ENCODE data around the gene PTPRD. TPM values are rescaled to one million over a fixed set of nuclear protein-coding genes. Genes with fewer than 3 reads are reported as not detected.

PTPRD gene
- total RNA-seq, 1 donor from 2014 or later = 139 TPM

DNA sequence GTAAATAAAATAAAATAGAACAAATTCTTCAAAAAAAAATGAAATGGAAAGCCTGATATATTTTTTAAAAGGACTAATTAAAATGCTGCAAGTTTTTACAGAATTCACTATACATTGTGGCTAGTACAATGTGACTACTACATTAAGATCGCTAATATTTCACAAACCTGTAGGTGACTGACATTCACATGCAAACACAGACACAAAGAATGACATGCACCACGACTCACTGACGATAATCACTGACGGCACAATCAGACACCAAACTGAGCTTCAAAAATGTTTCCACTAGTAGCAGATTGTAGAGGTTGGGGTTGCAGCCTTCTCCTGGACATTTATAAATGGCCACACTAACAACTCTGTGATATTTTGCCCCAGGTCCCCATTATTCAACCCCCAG is 2175.5 kb downstream of the PTPRD start:
- no peak overlapping the region for H3K27ac Mint-ChIP-seq (ENCODE audit: unreplicated experiment)
- peaks cover 14% of the 10 kb centered on the region for H3K4me1 Mint-ChIP-seq
- H3K27me3 Mint-ChIP-seq (ENCODE audit: low read depth) = no peaks in the 10 kb centered on the region
- peaks cover 11% of the 10 kb centered on the region for H3K36me3 Mint-ChIP-seq (ENCODE audit: low read depth)
- no peak overlapping the region for H3K4me3 Mint-ChIP-seq
- no peak for DNase-seq (ENCODE audit: low read depth, low spot score)
- H3K9me3 Mint-ChIP-seq = no peaks in the 10 kb centered on the region
- TF ChIP-seq, protein P1, sequence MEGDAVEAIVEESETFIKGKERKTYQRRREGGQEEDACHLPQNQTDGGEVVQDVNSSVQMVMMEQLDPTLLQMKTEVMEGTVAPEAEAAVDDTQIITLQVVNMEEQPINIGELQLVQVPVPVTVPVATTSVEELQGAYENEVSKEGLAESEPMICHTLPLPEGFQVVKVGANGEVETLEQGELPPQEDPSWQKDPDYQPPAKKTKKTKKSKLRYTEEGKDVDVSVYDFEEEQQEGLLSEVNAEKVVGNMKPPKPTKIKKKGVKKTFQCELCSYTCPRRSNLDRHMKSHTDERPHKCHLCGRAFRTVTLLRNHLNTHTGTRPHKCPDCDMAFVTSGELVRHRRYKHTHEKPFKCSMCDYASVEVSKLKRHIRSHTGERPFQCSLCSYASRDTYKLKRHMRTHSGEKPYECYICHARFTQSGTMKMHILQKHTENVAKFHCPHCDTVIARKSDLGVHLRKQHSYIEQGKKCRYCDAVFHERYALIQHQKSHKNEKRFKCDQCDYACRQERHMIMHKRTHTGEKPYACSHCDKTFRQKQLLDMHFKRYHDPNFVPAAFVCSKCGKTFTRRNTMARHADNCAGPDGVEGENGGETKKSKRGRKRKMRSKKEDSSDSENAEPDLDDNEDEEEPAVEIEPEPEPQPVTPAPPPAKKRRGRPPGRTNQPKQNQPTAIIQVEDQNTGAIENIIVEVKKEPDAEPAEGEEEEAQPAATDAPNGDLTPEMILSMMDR (conservative IDR thresholded peaks at IDR 0.05) = no peak

DNA sequence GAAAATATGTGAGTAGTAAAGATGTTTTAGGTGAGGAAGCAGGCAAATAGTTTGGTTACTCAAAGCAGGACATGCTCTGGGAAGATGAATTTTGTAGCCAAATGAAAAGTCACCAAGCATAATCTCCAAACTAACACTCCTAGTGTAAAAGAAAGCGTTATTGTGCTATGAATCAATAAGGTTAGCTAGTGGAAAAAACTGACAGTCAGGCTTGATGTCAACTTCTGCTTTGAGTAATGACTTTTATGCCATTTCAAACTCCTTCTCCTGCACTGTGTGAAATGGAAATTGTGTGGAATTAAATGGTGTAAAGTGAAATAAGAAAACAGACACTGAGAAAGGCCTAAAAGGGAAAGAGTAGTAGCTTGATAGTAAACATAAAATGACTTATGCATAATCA is 2176.0 kb downstream of the PTPRD start:
- TF ChIP-seq, protein P1 (conservative IDR thresholded peaks at IDR 0.05) = no peak
- Mint-ChIP-seq H3K4me1 (peaks cover 14% of the 10 kb centered on the region), H3K4me3 (no peak overlapping the region), H3K27ac (ENCODE audit: unreplicated experiment) (no peak overlapping the region), H3K27me3 (ENCODE audit: low read depth) (no peaks in the 10 kb centered on the region), H3K36me3 (ENCODE audit: low read depth) (peaks cover 11% of the 10 kb centered on the region), H3K9me3 (no peaks in the 10 kb centered on the region)
- no peak for DNase-seq (ENCODE audit: low read depth, low spot score)

DNA sequence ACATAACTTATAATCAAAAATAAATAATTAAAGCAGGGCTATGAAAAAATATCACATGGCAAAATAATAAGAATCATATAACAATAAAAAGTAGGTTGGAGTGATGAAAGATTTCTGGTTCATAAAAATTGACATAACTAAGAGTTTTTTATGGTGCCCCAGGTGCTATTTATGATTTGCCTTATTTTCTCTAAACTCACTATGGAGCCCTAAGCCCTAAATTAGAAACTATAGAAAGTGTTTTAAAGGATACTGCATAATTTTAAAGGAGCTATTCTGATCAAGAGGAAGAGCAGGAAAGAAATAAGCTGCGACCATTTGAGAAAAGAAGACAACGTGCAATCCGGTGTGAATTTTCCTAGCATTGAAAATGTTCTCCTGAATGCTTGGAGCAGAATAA is 2178.2 kb downstream of the PTPRD start:
- Mint-ChIP-seq H3K9me3 (no peaks in the 10 kb centered on the region), H3K4me3 (no peak overlapping the region), H3K36me3 (ENCODE audit: low read depth) (peaks cover 3% of the 10 kb centered on the region), H3K27ac (ENCODE audit: unreplicated experiment) (no peak overlapping the region), H3K4me1 (peaks cover 16% of the 10 kb centered on the region), H3K27me3 (ENCODE audit: low read depth) (no peaks in the 10 kb centered on the region)
- TF ChIP-seq, protein P1 (conservative IDR thresholded peaks at IDR 0.05) = no peak
- DNase-seq (ENCODE audit: low read depth, low spot score) = no peak

DNA sequence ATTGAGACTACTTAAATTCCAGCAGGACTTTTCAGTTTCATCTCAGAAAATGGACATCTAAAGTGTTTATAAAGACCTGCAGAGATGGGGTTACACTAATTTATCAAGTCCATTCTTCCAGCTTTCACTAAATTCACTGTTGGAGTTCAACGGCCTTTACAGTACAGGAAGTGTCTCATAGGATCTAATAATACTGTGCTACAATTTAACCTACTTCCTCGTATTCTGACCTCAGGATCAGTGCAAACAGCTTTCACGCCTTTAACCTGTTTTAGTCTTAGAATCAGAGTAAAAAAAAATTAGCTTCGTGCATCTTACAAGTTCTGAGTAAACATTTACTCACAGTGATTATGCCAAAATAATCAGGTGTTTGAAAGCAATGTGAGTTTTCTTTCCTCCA is 2180.6 kb downstream of the PTPRD start:
- H3K27me3 Mint-ChIP-seq (ENCODE audit: low read depth) = no peaks in the 10 kb centered on the region
- H3K9me3 Mint-ChIP-seq = no peaks in the 10 kb centered on the region
- no peak overlapping the region for H3K27ac Mint-ChIP-seq (ENCODE audit: unreplicated experiment)
- H3K36me3 Mint-ChIP-seq (ENCODE audit: low read depth) = no peaks in the 10 kb centered on the region
- DNase-seq (ENCODE audit: low read depth, low spot score) = no peak
- H3K4me1 Mint-ChIP-seq = peaks cover 12% of the 10 kb centered on the region
- TF ChIP-seq, protein P1 (conservative IDR thresholded peaks at IDR 0.05) = no peak
- no peak overlapping the region for H3K4me3 Mint-ChIP-seq

DNA sequence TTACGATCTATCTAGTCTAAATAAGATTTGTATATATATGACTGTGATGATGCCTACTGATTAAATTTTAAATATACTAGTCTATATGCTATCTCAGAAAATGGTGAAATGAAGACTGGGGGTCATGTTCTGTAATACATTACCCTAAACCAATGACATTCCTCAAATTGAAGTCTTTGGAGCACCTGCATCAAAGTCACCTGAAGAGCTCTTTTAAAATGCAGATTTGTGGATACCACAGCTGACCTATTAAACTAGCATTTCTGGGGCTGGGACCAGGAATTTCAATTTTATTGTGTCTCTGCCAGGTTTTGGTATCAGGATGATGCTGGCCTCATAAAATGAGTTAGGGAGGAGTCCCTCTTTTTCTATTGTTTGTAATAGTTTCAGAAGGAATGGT is 2181.3 kb downstream of the PTPRD start:
- Mint-ChIP-seq H3K27me3 (ENCODE audit: low read depth) (no peaks in the 10 kb centered on the region), H3K9me3 (no peaks in the 10 kb centered on the region), H3K4me3 (no peak overlapping the region), H3K27ac (ENCODE audit: unreplicated experiment) (no peak overlapping the region), H3K36me3 (ENCODE audit: low read depth) (no peaks in the 10 kb centered on the region), H3K4me1 (peaks cover 6% of the 10 kb centered on the region)
- no peak for DNase-seq (ENCODE audit: low read depth, low spot score)
- TF ChIP-seq, protein P1 (conservative IDR thresholded peaks at IDR 0.05) = no peak

DNA sequence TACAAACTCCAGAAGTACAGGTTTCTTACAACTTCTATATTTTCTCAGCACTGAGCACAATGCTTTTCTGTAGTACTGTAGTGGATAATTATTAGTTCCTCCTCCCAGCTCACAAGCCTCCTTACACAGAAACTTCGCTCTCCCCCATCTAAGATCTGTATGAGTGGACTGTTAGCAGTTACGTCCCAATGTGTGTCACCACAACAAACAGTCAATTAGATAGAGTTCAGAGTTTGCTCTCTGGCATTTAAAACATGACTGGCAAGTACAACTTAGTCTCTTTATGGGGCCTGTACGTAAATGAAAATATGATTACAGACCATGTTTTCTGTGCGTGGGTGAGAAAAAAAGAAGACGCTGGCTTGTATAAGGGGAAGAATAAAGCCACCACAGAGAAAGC is 2181.9 kb downstream of the PTPRD start:
- no peaks in the 10 kb centered on the region for H3K9me3 Mint-ChIP-seq
- no peaks in the 10 kb centered on the region for H3K27me3 Mint-ChIP-seq (ENCODE audit: low read depth)
- DNase-seq (ENCODE audit: low read depth, low spot score) = no peak
- TF ChIP-seq, protein P1 (conservative IDR thresholded peaks at IDR 0.05) = no peak
- H3K4me1 Mint-ChIP-seq = peaks cover 6% of the 10 kb centered on the region
- H3K27ac Mint-ChIP-seq (ENCODE audit: unreplicated experiment) = no peak overlapping the region
- no peak overlapping the region for H3K4me3 Mint-ChIP-seq
- no peaks in the 10 kb centered on the region for H3K36me3 Mint-ChIP-seq (ENCODE audit: low read depth)

Data from neural crest cell (in vitro differentiated cells).